ENCODE data around the gene PIM3. TPM values are rescaled to one million over a fixed set of nuclear protein-coding genes. Genes with fewer than 3 reads are reported as not detected.
"Not testable (repeated sequence)": the region's sequence is repeated elsewhere in the genome, so short reads cannot be mapped to it uniquely, and the experiment has no call there.

Gene PIM3
- total RNA-seq, 1 donor from 2014 or later, result 31.0 TPM

DNA sequence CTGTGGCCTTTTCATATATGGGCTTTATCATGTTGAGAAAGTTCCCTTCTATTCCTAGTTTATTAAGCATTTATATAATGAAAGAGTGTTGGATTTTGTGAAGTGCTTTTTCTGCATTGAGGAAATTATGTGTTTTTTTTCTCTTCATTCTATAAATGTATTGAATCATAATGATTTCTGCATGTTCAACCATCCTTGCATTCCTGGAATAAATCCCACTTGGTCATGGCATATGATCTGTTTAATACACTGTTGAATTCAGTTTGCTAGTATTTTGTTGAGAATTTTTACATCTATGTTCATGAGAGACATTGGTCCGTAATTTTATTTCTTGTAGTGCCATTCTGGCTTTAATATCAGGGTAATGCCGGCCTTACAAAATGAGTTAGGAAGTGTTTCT lies 25.8 kb downstream of the PIM3 start:
- Mint-ChIP-seq H3K4me3 (no peak overlapping the region), H3K9me3 (peaks cover 23% of the 10 kb centered on the region), H3K36me3 (ENCODE audit: low read depth) (peaks cover 12% of the 10 kb centered on the region), H3K27ac (ENCODE audit: unreplicated experiment) (no peak overlapping the region), H3K4me1 (peaks cover 4% of the 10 kb centered on the region), H3K27me3 (ENCODE audit: low read depth) (peaks cover 55% of the 10 kb centered on the region)
- TF ChIP-seq, protein P1, sequence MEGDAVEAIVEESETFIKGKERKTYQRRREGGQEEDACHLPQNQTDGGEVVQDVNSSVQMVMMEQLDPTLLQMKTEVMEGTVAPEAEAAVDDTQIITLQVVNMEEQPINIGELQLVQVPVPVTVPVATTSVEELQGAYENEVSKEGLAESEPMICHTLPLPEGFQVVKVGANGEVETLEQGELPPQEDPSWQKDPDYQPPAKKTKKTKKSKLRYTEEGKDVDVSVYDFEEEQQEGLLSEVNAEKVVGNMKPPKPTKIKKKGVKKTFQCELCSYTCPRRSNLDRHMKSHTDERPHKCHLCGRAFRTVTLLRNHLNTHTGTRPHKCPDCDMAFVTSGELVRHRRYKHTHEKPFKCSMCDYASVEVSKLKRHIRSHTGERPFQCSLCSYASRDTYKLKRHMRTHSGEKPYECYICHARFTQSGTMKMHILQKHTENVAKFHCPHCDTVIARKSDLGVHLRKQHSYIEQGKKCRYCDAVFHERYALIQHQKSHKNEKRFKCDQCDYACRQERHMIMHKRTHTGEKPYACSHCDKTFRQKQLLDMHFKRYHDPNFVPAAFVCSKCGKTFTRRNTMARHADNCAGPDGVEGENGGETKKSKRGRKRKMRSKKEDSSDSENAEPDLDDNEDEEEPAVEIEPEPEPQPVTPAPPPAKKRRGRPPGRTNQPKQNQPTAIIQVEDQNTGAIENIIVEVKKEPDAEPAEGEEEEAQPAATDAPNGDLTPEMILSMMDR (conservative IDR thresholded peaks at IDR 0.05), result no peak
- DNase-seq (ENCODE audit: low read depth, low spot score), result no peak

DNA sequence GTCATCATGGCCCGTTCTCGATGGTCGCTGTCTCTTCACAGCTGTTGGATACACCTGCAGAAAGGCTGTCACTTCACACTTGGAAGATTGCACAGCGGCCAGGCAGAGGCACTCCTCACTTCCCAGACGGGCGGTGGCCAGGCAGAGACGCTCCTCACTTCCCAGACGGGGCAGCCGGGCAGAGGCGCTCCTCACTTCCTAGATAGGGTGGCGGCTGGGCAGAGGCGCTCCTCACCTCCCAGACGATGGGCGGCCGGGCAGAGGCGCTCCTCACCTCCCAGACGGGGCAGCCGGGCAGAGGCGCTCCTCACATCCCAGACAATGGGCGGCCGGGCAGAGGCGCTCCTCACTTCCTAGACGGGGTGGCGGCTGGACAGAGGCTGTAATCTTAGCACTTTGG lies 29.3 kb downstream of the PIM3 start:
- DNase-seq (ENCODE audit: low read depth, low spot score), result not testable (repeated sequence)

DNA sequence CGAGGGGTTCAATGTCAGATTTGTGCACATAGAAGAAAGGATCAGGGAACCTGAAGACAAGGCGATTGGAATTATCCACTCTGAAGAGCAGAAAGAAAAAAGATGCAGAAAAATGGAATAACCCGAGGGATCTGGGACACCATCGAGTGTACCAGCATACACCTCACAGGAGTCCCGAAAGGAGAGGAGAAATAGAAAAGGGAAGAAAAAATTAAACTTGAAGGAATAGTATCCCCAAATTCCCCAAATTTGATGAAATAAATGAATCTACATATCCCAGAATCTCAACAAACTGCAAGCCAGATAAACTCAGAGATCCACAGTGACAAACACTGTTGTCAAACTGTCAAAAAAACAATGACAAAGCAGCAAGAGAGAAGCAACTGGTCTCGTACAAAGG lies 30.6 kb downstream of the PIM3 start:
- TF ChIP-seq, protein P1 (conservative IDR thresholded peaks at IDR 0.05), result no peak
- Mint-ChIP-seq H3K27ac (ENCODE audit: unreplicated experiment) (no peak overlapping the region), H3K4me3 (no peak overlapping the region), H3K36me3 (ENCODE audit: low read depth) (peaks cover 6% of the 10 kb centered on the region), H3K27me3 (ENCODE audit: low read depth) (peaks cover 29% of the 10 kb centered on the region), H3K9me3 (peaks cover 17% of the 10 kb centered on the region), H3K4me1 (no peaks in the 10 kb centered on the region)
- DNase-seq (ENCODE audit: low read depth, low spot score), result no peak

More for the DNA sequence above, 29.3 kb downstream of the PIM3 start:
- H3K4me1 Mint-ChIP-seq; H3K4me3 Mint-ChIP-seq; H3K27ac Mint-ChIP-seq (ENCODE audit: unreplicated experiment): not testable (repeated sequence)
- Mint-ChIP-seq H3K27me3 (ENCODE audit: low read depth) (peaks cover 43% of the 10 kb centered on the region), H3K36me3 (ENCODE audit: low read depth) (peaks cover 12% of the 10 kb centered on the region), H3K9me3 (peaks cover 23% of the 10 kb centered on the region)

DNA sequence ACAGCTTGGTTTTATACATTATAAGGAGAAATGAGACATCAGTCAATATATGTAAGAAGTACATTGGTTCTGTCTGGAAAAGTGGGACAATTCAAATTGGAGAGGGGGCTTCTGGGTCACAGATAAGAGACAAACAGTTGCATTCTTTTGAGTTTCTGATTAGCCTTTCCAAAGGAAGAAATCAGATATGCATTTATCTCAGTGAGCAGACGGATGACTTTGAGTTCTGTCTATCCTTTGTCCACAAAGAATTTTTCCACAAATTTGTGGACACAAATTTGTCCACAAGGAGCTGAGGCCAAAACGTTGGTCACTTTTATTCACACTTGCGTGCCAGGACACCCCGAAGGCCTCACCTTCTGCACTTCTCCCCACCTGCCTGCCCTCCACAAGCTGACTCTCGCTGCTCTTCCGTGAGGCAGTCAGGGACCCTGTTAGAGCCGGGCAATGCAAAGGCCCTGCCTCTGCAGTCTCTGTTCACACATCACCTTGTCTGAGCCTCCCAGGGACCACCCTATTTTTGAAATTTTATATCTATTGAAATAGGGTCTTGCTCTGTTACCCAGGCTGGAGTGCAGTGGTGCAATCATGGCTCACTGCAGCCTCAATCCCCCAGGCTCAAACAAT lies 31.4 kb downstream of the PIM3 start:
- DNase-seq (ENCODE audit: low read depth, low spot score), result no peak
- Mint-ChIP-seq H3K27ac (ENCODE audit: unreplicated experiment) (no peak overlapping the region), H3K36me3 (ENCODE audit: low read depth) (peaks cover 2% of the 10 kb centered on the region), H3K27me3 (ENCODE audit: low read depth) (peaks cover 22% of the 10 kb centered on the region), H3K4me3 (no peak overlapping the region), H3K4me1 (no peaks in the 10 kb centered on the region), H3K9me3 (peaks cover 10% of the 10 kb centered on the region)
- TF ChIP-seq, protein P1 (conservative IDR thresholded peaks at IDR 0.05), result no peak

DNA sequence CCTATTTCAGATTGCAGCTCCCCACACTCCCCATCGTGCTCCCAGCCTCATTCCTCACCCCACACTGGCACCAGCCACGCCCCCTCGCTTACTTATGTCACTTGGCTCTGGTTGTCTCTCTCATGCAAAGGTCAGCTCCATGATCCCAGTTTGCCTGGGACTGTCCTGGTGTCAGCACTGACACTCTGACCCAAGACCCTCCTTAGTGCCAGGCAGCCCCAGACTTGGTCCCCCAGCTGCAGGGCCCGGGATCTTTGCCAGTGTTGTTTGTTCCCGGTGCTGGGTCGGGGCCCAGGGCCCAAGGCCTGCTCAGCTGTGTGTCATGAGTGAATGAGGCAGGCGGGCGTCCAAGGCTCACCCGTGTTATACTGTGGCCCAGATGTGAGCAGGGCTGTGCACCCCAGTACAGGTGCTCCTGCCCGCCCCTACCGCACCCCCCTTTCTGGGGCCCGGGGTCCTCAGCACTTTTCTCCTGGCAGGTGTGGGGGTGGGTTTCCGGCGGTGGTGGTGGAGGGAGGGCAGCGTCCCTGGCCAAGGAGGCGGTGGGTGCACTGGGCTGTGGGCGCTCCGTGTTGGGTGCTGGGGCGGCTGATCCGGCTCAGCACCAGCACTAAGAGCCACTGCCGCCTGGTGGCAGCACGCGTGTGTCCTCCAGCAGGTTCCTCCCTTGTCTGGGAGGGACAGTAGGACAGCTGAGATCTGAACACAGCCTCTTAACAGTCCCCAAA lies 32.5 kb downstream of the PIM3 start:
- Mint-ChIP-seq H3K36me3 (ENCODE audit: low read depth) (peaks cover 2% of the 10 kb centered on the region), H3K27ac (ENCODE audit: unreplicated experiment) (no peak overlapping the region), H3K4me1 (no peaks in the 10 kb centered on the region), H3K4me3 (no peak overlapping the region), H3K27me3 (ENCODE audit: low read depth) (peaks cover 17% of the 10 kb centered on the region), H3K9me3 (peaks cover 10% of the 10 kb centered on the region)
- no peak for DNase-seq (ENCODE audit: low read depth, low spot score)
- TF ChIP-seq, protein P1 (conservative IDR thresholded peaks at IDR 0.05), result peak; percentile 67
